Measurements from ENCODE around the gene DYNC2I2.
"Not testable (repeated sequence)": the region's sequence is repeated elsewhere in the genome, so short reads cannot be mapped to it uniquely, and the experiment has no call there.

DNA sequence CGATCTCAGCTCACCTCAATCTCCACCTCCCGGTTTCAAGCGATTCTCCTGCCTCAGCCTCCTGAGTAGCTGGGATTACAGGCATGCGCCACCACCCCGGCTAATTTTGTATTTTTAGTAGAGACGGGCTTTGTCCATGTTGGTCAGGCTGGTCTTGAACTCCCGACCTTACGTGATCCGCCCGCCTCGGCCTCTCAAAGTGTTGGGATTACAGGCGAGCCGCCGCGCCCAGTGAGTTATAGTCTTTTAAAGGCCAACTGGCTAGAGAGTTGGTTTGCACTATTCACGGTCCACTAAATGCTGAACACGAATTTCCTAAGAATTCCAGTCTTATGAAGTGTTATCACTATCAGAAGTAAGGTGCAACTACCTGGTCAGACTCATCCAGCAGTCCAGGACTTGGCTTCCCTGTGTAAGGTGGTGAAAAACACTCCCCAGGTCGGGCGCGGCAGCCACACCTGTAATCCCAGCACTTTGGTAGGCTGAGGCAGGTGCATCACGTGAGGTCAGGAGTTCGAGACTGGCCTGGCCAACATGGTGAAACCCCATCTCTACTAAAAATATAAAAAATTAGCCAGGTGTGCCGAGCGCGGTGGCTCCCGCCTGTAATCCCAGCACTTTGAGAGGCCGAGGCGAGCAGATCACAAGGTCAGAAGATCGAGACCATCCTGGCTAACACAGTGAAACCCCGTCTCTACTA, 42.6 kb upstream of the DYNC2I2 start:
- not testable (repeated sequence) for TF ChIP-seq CTCF (IDR thresholded peaks at IDR 0.05; ENCODE audit: insufficient read depth, low read length, poor library complexity, severe bottlenecking); EZH2phosphoT487 (conservative IDR thresholded peaks at IDR 0.05; ENCODE audit: low read length)
